NCI-H82 (cell line): ENCODE data around the gene KSR2.
"Not testable (repeated sequence)": the region's sequence is repeated elsewhere in the genome, so short reads cannot be mapped to it uniquely, and the experiment has no call there.

Experiments used
- DNase-seq: peaks from one replicate; lab custom pipeline; 2025; lab: John Stamatoyannopoulos, UW

The KSR2 gene

GRCh38 chr12:117890644-117891043, 78.1 kb downstream of the KSR2 start:
- DNase-seq: no peak

DNA sequence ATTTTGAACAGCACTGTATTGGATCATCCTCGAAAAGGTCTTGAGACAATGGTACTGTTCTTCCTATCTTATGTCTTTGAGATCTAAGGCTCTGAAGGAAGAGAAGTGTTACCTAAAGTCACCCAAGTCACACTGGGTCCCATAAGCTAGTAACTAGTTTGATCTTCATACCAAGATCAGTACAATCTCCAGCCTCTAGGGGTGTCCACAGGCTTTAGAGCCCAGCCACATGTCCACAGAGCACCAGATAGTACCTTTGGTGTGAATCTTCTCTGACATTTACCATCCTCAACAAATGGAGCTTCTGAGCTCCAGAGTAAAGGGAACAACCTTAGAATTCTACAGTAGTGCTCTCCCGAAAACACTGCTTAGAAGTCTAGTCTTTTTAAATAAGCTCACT, 78.7 kb downstream of the KSR2 start:
- DNase-seq: peak; percentile 9

GRCh38 chr12:117889098-117889497, 79.7 kb downstream of the KSR2 start:
- DNase-seq: no peak

DNA sequence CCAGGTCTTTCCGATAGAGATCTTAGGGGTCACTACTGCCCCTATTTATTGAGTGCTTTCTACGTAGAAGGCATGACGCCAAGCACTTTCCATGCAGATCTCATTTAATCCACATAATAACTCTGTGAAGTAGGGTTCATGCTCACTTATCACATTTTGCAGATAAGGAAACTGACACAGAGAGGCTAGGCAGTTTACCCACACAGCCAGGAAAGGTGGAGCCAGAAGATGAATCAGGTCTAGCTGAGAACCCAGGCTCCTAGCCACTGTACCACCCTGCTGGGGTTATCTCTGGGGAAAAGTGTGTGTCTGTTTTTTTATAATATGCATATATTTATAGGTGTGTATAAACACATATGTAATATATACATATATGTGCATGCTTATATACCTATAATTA, 83.6 kb downstream of the KSR2 start:
- no peak for DNase-seq

DNA sequence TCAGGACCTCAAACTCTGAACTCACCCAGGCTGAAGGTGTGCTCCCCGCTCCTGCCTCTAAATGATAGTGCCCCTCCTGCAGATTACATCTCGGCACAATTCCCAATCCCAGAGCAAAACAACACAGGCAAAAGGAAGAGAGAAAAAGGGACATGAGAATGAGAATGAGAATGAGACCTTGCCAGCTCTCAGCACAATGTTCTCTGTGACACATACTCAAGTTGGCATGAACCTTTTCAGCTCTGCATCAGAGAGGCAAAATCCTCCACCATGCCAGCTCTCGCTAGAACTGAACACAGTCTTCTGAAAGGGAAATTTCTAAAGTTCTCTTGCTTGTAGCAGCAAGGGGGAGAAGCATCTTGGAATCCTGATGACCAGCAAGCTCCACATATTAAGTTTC, 84.6 kb downstream of the KSR2 start:
- no peak for DNase-seq

GRCh38 chr12:117882603-117883184, 86.1 kb downstream of the KSR2 start:
- no peak for DNase-seq

GRCh38 chr12:117882181-117882580, 86.6 kb downstream of the KSR2 start:
- DNase-seq: no peak

GRCh38 chr12:117881517-117881916, 87.3 kb downstream of the KSR2 start:
- DNase-seq: no peak

- DNase-seq: no peak
These were observed 90.2 kb downstream of the KSR2 start for GRCh38 chr12:117878605-117879004.

DNA sequence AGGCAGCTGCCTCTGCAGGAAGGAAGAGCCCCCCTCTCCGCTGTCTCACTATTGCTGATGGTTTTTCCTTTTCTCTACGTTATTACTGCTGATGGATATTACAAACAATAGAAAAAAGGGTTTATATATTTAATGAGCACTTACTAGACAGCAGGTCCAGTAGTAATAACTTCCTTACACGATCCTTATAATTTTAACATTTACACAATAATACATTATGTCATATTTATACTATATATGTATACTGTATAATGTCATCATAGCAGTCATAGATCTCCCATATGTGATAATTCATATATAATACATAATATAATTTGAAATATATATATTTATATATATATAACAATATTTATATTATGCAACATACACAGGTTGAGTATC, 92.4 kb downstream of the KSR2 start:
- no peak for DNase-seq

- DNase-seq: peak; percentile 86
These were observed 92.9 kb downstream of the KSR2 start for GRCh38 chr12:117875744-117876435.

GRCh38 chr12:117874842-117875434, 93.9 kb downstream of the KSR2 start:
- peak; percentile 79 for DNase-seq

DNA sequence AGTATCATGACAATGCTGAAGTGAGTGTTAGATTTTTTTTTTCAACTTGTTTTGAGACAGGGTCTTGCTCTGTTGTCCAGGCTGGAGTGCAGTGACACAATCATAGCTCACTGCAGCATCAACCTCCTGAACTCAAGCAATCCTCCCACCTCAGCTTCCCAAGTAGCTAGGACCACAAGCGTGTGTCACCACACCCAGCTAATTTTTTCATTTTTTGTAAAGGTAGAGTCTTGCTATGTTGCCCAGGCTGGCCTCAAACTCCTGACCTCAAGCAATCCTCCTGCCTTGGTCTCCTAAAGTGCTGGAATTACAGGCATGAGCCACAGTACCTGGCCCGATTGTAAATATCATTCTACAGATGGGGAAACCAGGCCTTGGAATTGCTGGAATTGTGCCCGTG, 94.6 kb downstream of the KSR2 start:
- not testable (repeated sequence) for DNase-seq

DNA sequence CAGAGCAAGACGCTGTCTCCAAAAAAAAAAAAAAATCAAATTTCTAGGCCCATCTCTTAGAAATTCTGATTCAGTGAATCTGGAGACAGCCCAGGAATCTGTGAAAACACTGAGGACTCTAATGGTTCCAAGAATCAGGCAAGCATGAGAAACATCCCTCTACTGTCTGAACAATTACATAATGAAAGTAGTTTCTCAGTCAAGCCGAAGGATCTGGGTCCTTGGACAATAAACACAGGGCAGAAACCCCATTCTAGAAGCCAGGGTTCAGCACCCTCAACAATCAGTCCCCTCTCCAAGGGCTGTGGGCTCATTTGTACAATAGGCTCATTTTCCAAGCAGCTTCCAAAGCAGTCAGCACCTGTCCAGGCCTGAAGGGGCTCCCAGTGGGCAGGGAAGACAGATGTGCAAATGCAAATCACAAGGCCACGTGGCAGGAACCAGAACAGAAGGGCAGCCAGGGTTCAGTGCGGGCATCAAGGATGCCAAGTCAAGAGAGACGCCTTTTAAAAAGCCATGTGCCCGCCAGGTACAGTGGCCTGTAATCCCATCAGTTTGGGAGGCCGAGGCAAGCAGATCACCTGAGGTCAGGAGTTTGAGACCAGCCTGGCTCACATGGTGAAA, 96.1 kb downstream of the KSR2 start:
- no peak for DNase-seq

DNA sequence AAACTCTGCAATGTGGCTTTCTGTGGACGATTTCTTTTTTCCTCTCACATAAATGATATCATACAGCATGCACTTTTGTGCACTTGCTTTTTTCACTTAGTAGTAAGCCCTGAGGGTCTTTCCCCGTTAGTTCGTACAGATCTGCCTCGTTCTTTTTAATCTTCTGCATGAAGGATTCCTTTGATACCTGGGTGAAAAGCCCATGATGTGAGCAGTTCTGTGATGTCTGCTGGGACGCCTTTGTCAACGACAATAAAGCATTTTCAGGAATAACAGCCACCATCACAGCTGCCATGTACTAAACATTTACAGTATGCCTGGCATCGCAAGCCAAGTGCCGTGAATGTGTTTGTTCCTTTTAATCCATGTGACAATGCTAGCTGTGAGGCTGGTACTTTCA, 99.2 kb downstream of the KSR2 start:
- DNase-seq: no peak

- DNase-seq: no peak
These were observed 101.4 kb downstream of the KSR2 start for GRCh38 chr12:117867348-117867747.

DNA sequence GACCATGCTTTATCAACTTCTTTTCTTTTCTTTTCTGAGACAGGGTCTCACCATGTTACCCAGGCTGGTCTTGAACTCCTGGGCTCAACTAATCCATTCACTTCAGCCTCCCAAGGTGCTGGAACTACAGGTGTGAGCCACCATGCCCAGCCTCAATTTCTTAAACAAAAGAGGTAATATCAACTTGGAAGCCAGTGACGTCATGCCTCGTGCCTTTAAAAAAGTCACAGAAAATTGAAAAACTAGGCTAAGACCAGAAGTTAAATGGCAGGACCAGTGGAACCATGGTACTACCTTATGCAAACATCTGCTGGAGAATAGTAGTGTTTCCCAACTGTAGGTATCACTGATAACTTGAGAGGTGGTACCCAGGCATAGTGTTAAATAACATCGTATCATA, 103.3 kb downstream of the KSR2 start:
- no peak for DNase-seq

GRCh38 chr12:117863002-117863709, 105.6 kb downstream of the KSR2 start:
- DNase-seq: no peak

GRCh38 chr12:117861691-117862090, 107.1 kb downstream of the KSR2 start:
- no peak for DNase-seq

DNA sequence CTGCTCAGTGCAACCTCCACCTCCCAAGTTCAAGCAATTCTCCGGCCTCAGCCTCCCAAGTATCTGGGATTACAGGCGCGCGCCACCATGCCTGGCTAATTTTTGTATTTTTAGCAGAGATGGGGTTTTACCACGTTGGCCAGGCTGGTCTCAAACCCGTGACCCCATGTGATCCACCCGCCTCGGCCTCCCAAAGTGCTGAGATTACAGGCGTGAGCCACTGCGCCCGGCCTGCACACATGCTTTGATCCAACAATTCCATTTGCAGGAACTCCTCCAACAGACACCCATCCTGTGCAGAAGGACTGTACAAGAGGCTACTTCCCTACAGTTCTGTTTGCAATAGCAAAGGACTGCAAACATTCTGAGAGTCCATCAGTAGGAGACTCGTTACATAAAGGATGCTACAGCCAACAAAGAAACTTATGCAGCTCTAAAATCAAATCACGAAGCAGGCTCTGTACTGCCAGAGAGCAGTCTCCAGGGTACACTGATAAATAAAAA, 108.0 kb downstream of the KSR2 start:
- not testable (repeated sequence) for DNase-seq

DNA sequence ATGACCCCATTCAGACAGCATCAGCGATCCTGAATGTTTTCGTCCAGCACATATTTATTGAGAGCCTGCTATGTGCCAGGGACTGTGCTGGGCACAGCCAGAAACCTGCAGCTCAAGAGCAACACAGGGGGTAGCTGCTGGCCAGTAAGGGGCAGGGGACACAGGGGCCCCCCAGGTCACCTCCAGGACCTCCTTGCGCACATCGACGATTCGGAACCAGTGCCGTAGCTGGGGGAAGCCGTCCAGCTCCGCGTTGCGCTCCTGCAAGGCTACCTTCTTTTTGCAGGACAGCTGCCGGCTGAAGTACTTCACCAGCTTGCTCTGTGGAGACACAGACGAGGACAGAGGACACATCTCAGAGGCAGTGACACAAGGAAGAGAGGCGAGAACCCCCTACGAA, 108.7 kb downstream of the KSR2 start:
- no peak for DNase-seq
